HepG2 (cell line): ENCODE results near the gene RGS19. TPM values are rescaled to one million over a fixed set of nuclear protein-coding genes. Genes with fewer than 3 reads are reported as not detected.

ENCODE experiments used
- AHR ChIP-seq: IDR thresholded peaks from 2 replicates; pipeline ENCODE4 v1.6.1; 2018; ENCODE audit warnings: missing genetic modification reagents, missing compliant biosample characterization
- FLYWCH1 ChIP-seq: sonication (generic); formaldehyde crosslinking; IDR thresholded peaks from 2 replicates; pipeline ENCODE4 v1.8.1; 2023; ENCODE audit warnings: mild to moderate bottlenecking, missing genetic modification reagents
- GLMP ChIP-seq: sonication (generic); formaldehyde crosslinking; IDR thresholded peaks from 2 replicates; pipeline ENCODE4 v1.9.0; 2021; ENCODE audit warnings: missing genetic modification reagents, mild to moderate bottlenecking, borderline replicate concordance
- GTF2F1 ChIP-seq: fragments of 150-350 bp; IDR thresholded peaks from 2 replicates; pipeline ENCODE4 v1.6.1; 2014; ENCODE audit warnings: low read length
- HDAC6 ChIP-seq: fragments of 200-600 bp; sonication (generic); IDR thresholded peaks from 2 replicates; pipeline ENCODE4 v1.7.0; 2017; ENCODE audit warnings: mild to moderate bottlenecking, antibody characterized with exemption, low read length, low read depth
- KDM5B ChIP-seq: sonication (generic); formaldehyde crosslinking; IDR thresholded peaks from 2 replicates; pipeline ENCODE4 v1.4.0; 2020; ENCODE audit warnings: missing genetic modification reagents, mild to moderate bottlenecking, borderline replicate concordance
- KLF16 ChIP-seq, 2 experiments: sonication (generic) in 1 of 2; formaldehyde crosslinking in 1 of 2; IDR thresholded peaks; 2 replicates each; pipeline versions ENCODE4 v1.6.1 to v1.8.0; 2016 to 2023; ENCODE audit warnings: missing genetic modification reagents in 2 of 2, missing compliant biosample characterization in 1 of 2
- KLF6 ChIP-seq: IDR thresholded peaks from 2 replicates; pipeline ENCODE4 v1.8.0; 2016; ENCODE audit warnings: missing biosample characterization, missing genetic modification reagents
- KMT2A ChIP-seq: sonication (generic); formaldehyde crosslinking; IDR thresholded peaks from 2 replicates; pipeline ENCODE4 v1.4.0; 2020; ENCODE audit warnings: missing genetic modification reagents
- MED1 ChIP-seq: sonication (generic); formaldehyde crosslinking; IDR thresholded peaks from 2 replicates; pipeline ENCODE4 v1.4.0; 2020; ENCODE audit warnings: missing genetic modification reagents
- MXD4 ChIP-seq: IDR thresholded peaks from 2 replicates; pipeline ENCODE4 v1.6.1; 2016; ENCODE audit warnings: mild to moderate bottlenecking, missing biosample characterization, missing genetic modification reagents
- NAIF1 ChIP-seq: sonication (generic); formaldehyde crosslinking; IDR thresholded peaks from 2 replicates; pipeline ENCODE4 v1.5.0; 2020; ENCODE audit warnings: mild to moderate bottlenecking, missing genetic modification reagents, borderline replicate concordance
- STAT6 ChIP-seq: sonication (generic); formaldehyde crosslinking; IDR thresholded peaks from 2 replicates; pipeline ENCODE4 v1.4.0; 2020; ENCODE audit warnings: missing genetic modification reagents, mild to moderate bottlenecking, borderline replicate concordance
- TFDP2 ChIP-seq: sonication (generic); formaldehyde crosslinking; IDR thresholded peaks from 2 replicates; pipeline ENCODE4 v1.4.0; 2020; ENCODE audit warnings: missing genetic modification reagents
- ZHX2 ChIP-seq, 2 experiments: sonication (generic) in 1 of 2; formaldehyde crosslinking in 1 of 2; IDR thresholded peaks; 2 replicates each; pipeline versions ENCODE4 v1.6.1 to v1.9.0; 2014 to 2022; ENCODE audit warnings: antibody characterized with exemption in 1 of 2, borderline replicate concordance in 1 of 2, inconsistent platforms in 1 of 2, low read depth in 1 of 2, missing genetic modification reagents in 1 of 2
- ZMAT3 ChIP-seq: sonication (generic); formaldehyde crosslinking; conservative IDR thresholded peaks from 2 replicates; pipeline ENCODE4 v1.7.0; 2021; ENCODE audit warnings: missing genetic modification reagents
- ZNF354B ChIP-seq: sonication (generic); formaldehyde crosslinking; IDR thresholded peaks from 2 replicates; pipeline ENCODE4 v1.8.0; 2022; ENCODE audit warnings: mild to moderate bottlenecking, missing genetic modification reagents
- ZSCAN25 ChIP-seq: sonication (generic); formaldehyde crosslinking; IDR thresholded peaks from 2 replicates; pipeline ENCODE4 v1.8.0; 2022; ENCODE audit warnings: mild to moderate bottlenecking, missing genetic modification reagents
- polyA plus RNA-seq, 8 experiments: library from polyadenylated mRNA; depleted of rRNA in 3 of 8; stranded (reverse) in 7 of 8; unstranded in 1 of 8; fragments of >200 nt; fragmentation: Illumina TruSeq in 4 of 8; extraction: Trizol in 4 of 8; gene quantifications; 2 replicates each; pipeline versions ENCODE4 v1.2.1 to v1.2.3, GENCODE V29; 2011 to 2016; ENCODE audit warnings: low read depth in 4 of 8, missing spikeins in 1 of 8, mixed read lengths in 1 of 8; ENCODE audit not compliant: insufficient read depth in 1 of 8
- total RNA-seq, 5 experiments: library from RNA; depleted of rRNA; stranded (reverse); fragments of >200 nt; fragmentation: Illumina TruSeq; extraction: Trizol; gene quantifications; 2 replicates each; pipeline ENCODE4 v1.2.3, GENCODE V29; 2016; ENCODE audit warnings: low read depth in 1 of 5

The RGS19 gene
- total and polyA plus RNA-seq, 2 of the 13 experiments (the other 11 are each of a cell fraction or from before 2014, with no cell fraction given): 10.7 to 11.9 TPM

GRCh38 chr20:64041040-64041780, 38.1 kb downstream of the RGS19 start (continued):
- TF ChIP-seq FLYWCH1: no peak
- TF ChIP-seq TFDP2: no peak; the same call in 1 of the 2 replicates
- 0 out of 2 replicates have a peak, but pooled peaks have one; percentile 71 for TF ChIP-seq STAT6 (CRISPR knock-in tag)
- 0 out of 2 replicates have a peak, but pooled peaks have one; percentile 17 for TF ChIP-seq AHR
- peak; percentile 76; the same call in 1 of the 2 replicates for TF ChIP-seq ZNF354B (CRISPR knock-in tag)
- peak; percentile 12; the same call in 1 of the 2 replicates for TF ChIP-seq MXD4 (CRISPR knock-in tag)
- TF ChIP-seq ZSCAN25 (CRISPR knock-in tag): peak; percentile 35; the same call in 1 of the 2 replicates
- no peak for TF ChIP-seq GLMP (CRISPR knock-in tag)
- peak; percentile 56; the same call in 1 of the 2 replicates for TF ChIP-seq NAIF1 (CRISPR knock-in tag)
- TF ChIP-seq MED1 (CRISPR knock-in tag): no peak
- peak; percentile 33; the same call in 1 of the 2 replicates for TF ChIP-seq ZHX2 (IDR thresholded peaks at IDR 0.05; ENCODE audit: low read depth)
- no peak for TF ChIP-seq ZHX2 (CRISPR knock-in tag; IDR thresholded peaks at IDR 0.05; ENCODE audit: borderline replicate concordance)
- peak in 1 of 2 experiments; percentile 67; a peak in 2 of 4 replicates for TF ChIP-seq KLF16 (CRISPR knock-in tag; IDR thresholded peaks at IDR 0.05)
- TF ChIP-seq ZMAT3 (CRISPR knock-in tag): 0 out of 2 replicates have a peak, but pooled peaks have one; percentile 17
- TF ChIP-seq HDAC6: no peak
- no peak for TF ChIP-seq GTF2F1
- peak; percentile 67 for TF ChIP-seq KLF6 (CRISPR knock-in tag)
- no peak for TF ChIP-seq KMT2A (CRISPR knock-in tag)
- TF ChIP-seq KDM5B: peak; percentile 46; the same call in 1 of the 2 replicates
